Neutrophil (primary cell): ENCODE results near the gene SLC25A12.

Experiments used
- H3K27ac ChIP-seq: fragments of 200-600 bp; sonication (generic); 2 replicates; pipeline ENCODE4 v1.5.1; 2016; ENCODE audit warnings: mild to moderate bottlenecking, moderate library complexity
- H3K27me3 ChIP-seq: fragments of 200-600 bp; sonication (generic); 2 replicates; pipeline ENCODE4 v1.6.0; 2016; ENCODE audit warnings: mild to moderate bottlenecking
- H3K36me3 ChIP-seq: fragments of 200-600 bp; sonication (generic); 2 replicates; pipeline ENCODE4 v1.5.1; 2017
- H3K4me1 ChIP-seq, 2 experiments: fragments of 200-600 bp in 1 of 2; sonication (generic) in 1 of 2; 1 replicate in 1 of 2; 2 replicates in 1 of 2; pipeline versions ENCODE4 v1.5.1 to v1.6.1; 2013 to 2016; ENCODE audit warnings: low read depth in 1 of 2, low read length in 1 of 2, mild to moderate bottlenecking in 1 of 2, moderate library complexity in 1 of 2; ENCODE audit not compliant: control insufficient read depth in 1 of 2, insufficient read depth in 1 of 2
- H3K4me3 ChIP-seq, 2 experiments: fragments of 200-600 bp in 1 of 2; sonication (generic) in 1 of 2; 1 replicate in 1 of 2; 2 replicates in 1 of 2; pipeline ENCODE4 v1.5.1; 2013 to 2016; ENCODE audit warnings: low read depth in 1 of 2, low read length in 1 of 2, mild to moderate bottlenecking in 1 of 2, moderate library complexity in 1 of 2
- H3K9me3 ChIP-seq: fragments of 200-600 bp; sonication (generic); 2 replicates; pipeline ENCODE4 v1.5.1; 2016
- CTCF ChIP-seq: fragments of 200-600 bp; sonication (generic); IDR thresholded peaks from 2 replicates; pipeline ENCODE4 v1.5.1; 2016; ENCODE audit warnings: antibody characterized with exemption

Gene SLC25A12

GRCh38 chr2:171824086-171824485 lies 70.0 kb downstream of the SLC25A12 start:
- TF ChIP-seq CTCF, result no peak
- no peak overlapping the region for H3K27ac ChIP-seq
- H3K9me3 ChIP-seq, result no peaks in the 10 kb centered on the region
- no peaks in the 10 kb centered on the region for H3K27me3 ChIP-seq
- peaks cover 7 to 15% of the 10 kb centered on the region in 2 experiments for H3K4me1 ChIP-seq
- no peak overlapping the region for H3K4me3 ChIP-seq
- H3K36me3 ChIP-seq, result no peaks in the 10 kb centered on the region

GRCh38 chr2:171822525-171823322 lies 71.3 kb downstream of the SLC25A12 start:
- Histone ChIP-seq H3K27ac (no peak overlapping the region), H3K27me3 (no peaks in the 10 kb centered on the region), H3K9me3 (no peaks in the 10 kb centered on the region), H3K4me1 (peaks cover 7 to 15% of the 10 kb centered on the region in 2 experiments), H3K36me3 (no peaks in the 10 kb centered on the region), H3K4me3 (no peak overlapping the region)
- TF ChIP-seq CTCF, result no peak

- H3K4me3 ChIP-seq, result no peak overlapping the region
- no peaks in the 10 kb centered on the region for H3K27me3 ChIP-seq
- no peak overlapping the region for H3K27ac ChIP-seq
- H3K36me3 ChIP-seq, result no peaks in the 10 kb centered on the region
- no peaks in the 10 kb centered on the region for H3K9me3 ChIP-seq
- H3K4me1 ChIP-seq, result peaks cover 7 to 15% of the 10 kb centered on the region in 2 experiments
- TF ChIP-seq CTCF, result no peak
Observed at GRCh38 chr2:171819453-171819852, 74.6 kb downstream of the SLC25A12 start.

GRCh38 chr2:171814883-171815282 lies 79.2 kb downstream of the SLC25A12 start:
- Histone ChIP-seq H3K36me3 (no peaks in the 10 kb centered on the region), H3K9me3 (no peaks in the 10 kb centered on the region)
- no peak for TF ChIP-seq CTCF

GRCh38 chr2:171814174-171814573 lies 79.9 kb downstream of the SLC25A12 start:
- no peaks in the 10 kb centered on the region for H3K36me3 ChIP-seq
- no peak overlapping the region for H3K27ac ChIP-seq
- H3K4me1 ChIP-seq, result no peaks in the 10 kb centered on the region
- TF ChIP-seq CTCF, result no peak
- H3K27me3 ChIP-seq, result no peaks in the 10 kb centered on the region
- H3K9me3 ChIP-seq, result no peaks in the 10 kb centered on the region
- no peak overlapping the region for H3K4me3 ChIP-seq

More at GRCh38 chr2:171814883-171815282, 79.2 kb downstream of the SLC25A12 start:
- Histone ChIP-seq H3K27ac (no peak overlapping the region), H3K4me3 (no peak overlapping the region), H3K4me1 (no peaks in the 10 kb centered on the region), H3K27me3 (no peaks in the 10 kb centered on the region)
